Measurements from ENCODE around the gene MBD3L2B.

MBD3L2B gene

DNA sequence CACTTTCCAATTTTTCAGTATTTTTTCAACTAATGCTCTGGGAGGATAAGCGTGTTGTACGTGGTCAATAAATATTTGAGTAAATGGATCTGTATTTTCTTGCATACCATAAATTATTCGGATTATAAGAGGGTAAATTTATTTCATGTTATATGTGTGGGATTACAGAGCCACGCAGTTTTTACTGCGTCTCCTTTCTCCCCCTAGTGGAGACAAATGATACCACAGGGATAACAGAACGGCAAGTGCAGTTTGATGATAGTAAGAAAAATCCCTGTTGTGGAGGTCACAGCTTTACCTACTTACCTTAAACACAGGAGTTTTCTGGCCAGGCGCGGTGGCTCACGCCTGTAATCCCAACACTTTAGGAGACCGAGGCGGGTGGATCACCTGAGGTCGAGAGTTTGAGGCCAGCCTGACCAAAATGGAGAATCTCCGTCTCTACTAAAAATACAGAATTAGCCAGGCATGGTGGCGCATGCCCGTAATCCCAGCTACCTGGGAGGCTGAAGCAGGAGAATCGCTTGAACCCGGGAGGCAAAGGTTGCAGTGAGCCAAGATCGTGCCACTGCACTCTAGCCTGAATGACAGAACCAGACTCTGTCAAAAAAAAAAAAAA is 16.8 kb downstream of the MBD3L2B start:
- TF ChIP-seq YY1 (IDR thresholded peaks at IDR 0.05; ENCODE audit: insufficient read depth, insufficient read length) (no peak), SUZ12 (IDR thresholded peaks at IDR 0.05; ENCODE audit: extremely low read depth, insufficient read depth, insufficient read length) (no peak), ZNF274 (IDR thresholded peaks at IDR 0.05; ENCODE audit: low read depth, low read length) (no peak)
- no peak overlapping the region for H3K4me3 ChIP-seq (ENCODE audit: insufficient read length, low read depth)
- no peaks in the 10 kb centered on the region for H3K27me3 ChIP-seq (ENCODE audit: insufficient read depth, insufficient read length)
- DNase-seq (ENCODE audit: low read depth, low spot score) = peak; percentile 8
- no peaks in the 10 kb centered on the region for H3K4me1 ChIP-seq (ENCODE audit: insufficient read depth, insufficient read length)
- no peaks in the 10 kb centered on the region for H3K36me3 ChIP-seq (ENCODE audit: insufficient read depth, insufficient read length, low read length)
- H3K9me3 ChIP-seq (ENCODE audit: insufficient read depth, low read length) = no peaks in the 10 kb centered on the region
- H3K9ac ChIP-seq (ENCODE audit: insufficient read length, low read depth) = no peak overlapping the region

DNA sequence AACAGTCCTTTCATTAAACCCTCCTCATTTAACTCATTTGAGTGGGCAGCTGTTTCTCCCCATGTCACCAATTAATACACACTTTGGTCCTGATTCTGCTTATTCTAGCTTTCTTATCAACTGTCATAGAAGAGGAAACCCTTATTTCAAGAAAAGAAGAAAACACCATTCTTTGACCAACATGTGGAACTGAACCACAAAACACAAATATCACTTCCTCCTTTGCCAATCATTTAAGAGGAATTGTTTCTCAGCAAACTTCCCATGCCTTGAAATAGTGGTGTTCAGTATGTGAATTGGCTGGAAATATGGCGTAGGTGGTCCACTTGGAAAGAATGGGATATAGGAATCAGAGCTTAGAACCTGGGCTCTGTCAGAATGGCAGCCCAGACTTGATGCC is 20.4 kb downstream of the MBD3L2B start:
- no peaks in the 10 kb centered on the region for H3K36me3 ChIP-seq (ENCODE audit: insufficient read depth, insufficient read length, low read length)
- H3K9me3 ChIP-seq (ENCODE audit: insufficient read depth, low read length) = no peaks in the 10 kb centered on the region
- no peaks in the 10 kb centered on the region for H3K4me1 ChIP-seq (ENCODE audit: insufficient read depth, insufficient read length)
- no peaks in the 10 kb centered on the region for H3K27me3 ChIP-seq (ENCODE audit: insufficient read depth, insufficient read length)
- no peak overlapping the region for H3K9ac ChIP-seq (ENCODE audit: insufficient read length, low read depth)
- H3K4me3 ChIP-seq (ENCODE audit: insufficient read length, low read depth) = no peak overlapping the region
- DNase-seq (ENCODE audit: low read depth, low spot score) = no peak
- no peak for TF ChIP-seq SUZ12 (IDR thresholded peaks at IDR 0.05; ENCODE audit: extremely low read depth, insufficient read depth, insufficient read length)
- TF ChIP-seq YY1 (IDR thresholded peaks at IDR 0.05; ENCODE audit: insufficient read depth, insufficient read length) = no peak
- TF ChIP-seq ZNF274 (IDR thresholded peaks at IDR 0.05; ENCODE audit: low read depth, low read length) = no peak

GRCh38 chr19:7000333-7000732 is 20.9 kb downstream of the MBD3L2B start:
- Histone ChIP-seq H3K36me3 (ENCODE audit: insufficient read depth, insufficient read length, low read length) (no peaks in the 10 kb centered on the region), H3K4me1 (ENCODE audit: insufficient read depth, insufficient read length) (no peaks in the 10 kb centered on the region), H3K27me3 (ENCODE audit: insufficient read depth, insufficient read length) (no peaks in the 10 kb centered on the region), H3K9ac (ENCODE audit: insufficient read length, low read depth) (no peak overlapping the region), H3K9me3 (ENCODE audit: insufficient read depth, low read length) (peaks cover 1% of the 10 kb centered on the region; the same call in 1 of the 2 replicates), H3K4me3 (ENCODE audit: insufficient read length, low read depth) (no peak overlapping the region)
- no peak for DNase-seq (ENCODE audit: low read depth, low spot score)
- TF ChIP-seq YY1 (IDR thresholded peaks at IDR 0.05; ENCODE audit: insufficient read depth, insufficient read length) = no peak
- no peak for TF ChIP-seq SUZ12 (IDR thresholded peaks at IDR 0.05; ENCODE audit: extremely low read depth, insufficient read depth, insufficient read length)
- TF ChIP-seq ZNF274 (IDR thresholded peaks at IDR 0.05; ENCODE audit: low read depth, low read length) = no peak

GRCh38 chr19:6999933-7000332 is 21.3 kb downstream of the MBD3L2B start:
- H3K9me3 ChIP-seq (ENCODE audit: insufficient read depth, low read length) = peaks cover 3% of the 10 kb centered on the region; the same call in 1 of the 2 replicates
- no peaks in the 10 kb centered on the region for H3K27me3 ChIP-seq (ENCODE audit: insufficient read depth, insufficient read length)
- no peaks in the 10 kb centered on the region for H3K4me1 ChIP-seq (ENCODE audit: insufficient read depth, insufficient read length)
- no peak for DNase-seq (ENCODE audit: low read depth, low spot score)
- TF ChIP-seq ZNF274 (IDR thresholded peaks at IDR 0.05; ENCODE audit: low read depth, low read length) = no peak
- TF ChIP-seq YY1 (IDR thresholded peaks at IDR 0.05; ENCODE audit: insufficient read depth, insufficient read length) = no peak
- TF ChIP-seq SUZ12 (IDR thresholded peaks at IDR 0.05; ENCODE audit: extremely low read depth, insufficient read depth, insufficient read length) = no peak
- H3K9ac ChIP-seq (ENCODE audit: insufficient read length, low read depth) = no peak overlapping the region
- no peak overlapping the region for H3K4me3 ChIP-seq (ENCODE audit: insufficient read length, low read depth)
- no peaks in the 10 kb centered on the region for H3K36me3 ChIP-seq (ENCODE audit: insufficient read depth, insufficient read length, low read length)

- Histone ChIP-seq H3K4me3 (ENCODE audit: insufficient read length, low read depth) (no peak overlapping the region), H3K9me3 (ENCODE audit: insufficient read depth, low read length) (peaks cover 3% of the 10 kb centered on the region; the same call in 1 of the 2 replicates), H3K27me3 (ENCODE audit: insufficient read depth, insufficient read length) (no peaks in the 10 kb centered on the region), H3K36me3 (ENCODE audit: insufficient read depth, insufficient read length, low read length) (no peaks in the 10 kb centered on the region), H3K4me1 (ENCODE audit: insufficient read depth, insufficient read length) (no peaks in the 10 kb centered on the region), H3K9ac (ENCODE audit: insufficient read length, low read depth) (no peak overlapping the region)
- TF ChIP-seq ZNF274 (IDR thresholded peaks at IDR 0.05; ENCODE audit: low read depth, low read length) = no peak
- no peak for TF ChIP-seq YY1 (IDR thresholded peaks at IDR 0.05; ENCODE audit: insufficient read depth, insufficient read length)
- no peak for TF ChIP-seq SUZ12 (IDR thresholded peaks at IDR 0.05; ENCODE audit: extremely low read depth, insufficient read depth, insufficient read length)
- DNase-seq (ENCODE audit: low read depth, low spot score) = no peak
Observed at GRCh38 chr19:6997679-6998445, 23.4 kb downstream of the MBD3L2B start.

DNA sequence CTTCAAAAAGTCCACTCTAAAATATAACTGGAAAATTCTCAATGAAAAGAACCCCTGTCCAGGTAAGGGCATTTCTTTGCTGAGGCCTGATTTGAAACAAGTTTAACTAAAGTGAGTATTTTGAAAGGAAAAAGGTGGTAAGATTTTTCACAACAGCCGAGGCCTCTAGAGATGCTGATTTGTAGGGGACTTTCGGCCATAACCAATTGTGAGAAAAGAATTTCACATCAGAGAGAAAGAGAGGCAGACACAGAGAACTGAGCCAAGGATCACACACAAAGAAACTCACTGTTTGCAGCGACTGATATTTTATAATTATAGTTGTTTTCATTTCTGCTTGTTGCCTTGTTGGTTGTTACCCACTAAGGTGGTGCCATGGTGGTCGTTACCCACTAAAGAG is 24.4 kb downstream of the MBD3L2B start:
- H3K27me3 ChIP-seq (ENCODE audit: insufficient read depth, insufficient read length) = no peaks in the 10 kb centered on the region
- peaks cover 3% of the 10 kb centered on the region; the same call in 1 of the 2 replicates for H3K9me3 ChIP-seq (ENCODE audit: insufficient read depth, low read length)
- no peak for DNase-seq (ENCODE audit: low read depth, low spot score)
- no peak overlapping the region for H3K4me3 ChIP-seq (ENCODE audit: insufficient read length, low read depth)
- no peaks in the 10 kb centered on the region for H3K36me3 ChIP-seq (ENCODE audit: insufficient read depth, insufficient read length, low read length)
- no peak overlapping the region for H3K9ac ChIP-seq (ENCODE audit: insufficient read length, low read depth)
- no peaks in the 10 kb centered on the region for H3K4me1 ChIP-seq (ENCODE audit: insufficient read depth, insufficient read length)
- no peak for TF ChIP-seq ZNF274 (IDR thresholded peaks at IDR 0.05; ENCODE audit: low read depth, low read length)
- no peak for TF ChIP-seq YY1 (IDR thresholded peaks at IDR 0.05; ENCODE audit: insufficient read depth, insufficient read length)
- no peak for TF ChIP-seq SUZ12 (IDR thresholded peaks at IDR 0.05; ENCODE audit: extremely low read depth, insufficient read depth, insufficient read length)

DNA sequence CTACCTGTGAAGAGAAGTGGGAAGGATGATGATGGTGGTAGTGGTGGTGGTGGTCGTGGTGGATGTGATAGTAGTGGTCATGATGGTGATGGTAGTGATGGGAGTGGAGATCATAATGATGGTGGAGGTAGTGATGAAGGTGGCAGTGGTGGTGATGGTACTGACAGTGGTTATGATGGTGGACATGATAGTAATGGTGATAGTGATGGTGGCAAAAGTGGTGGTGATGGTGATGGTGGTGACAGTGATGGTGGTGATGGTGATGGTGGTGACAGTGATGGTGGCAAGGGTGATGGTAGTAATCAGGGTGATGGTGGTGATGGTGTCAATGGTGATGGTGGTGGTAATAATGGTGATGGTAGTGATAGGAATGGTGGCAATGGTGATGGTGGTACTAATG is 26.2 kb downstream of the MBD3L2B start:
- H3K27me3 ChIP-seq (ENCODE audit: insufficient read depth, insufficient read length) = no peaks in the 10 kb centered on the region
- TF ChIP-seq YY1 (IDR thresholded peaks at IDR 0.05; ENCODE audit: insufficient read depth, insufficient read length) (no peak), SUZ12 (IDR thresholded peaks at IDR 0.05; ENCODE audit: extremely low read depth, insufficient read depth, insufficient read length) (no peak), ZNF274 (IDR thresholded peaks at IDR 0.05; ENCODE audit: low read depth, low read length) (no peak)
- no peak overlapping the region for H3K9ac ChIP-seq (ENCODE audit: insufficient read length, low read depth)
- peaks cover 3% of the 10 kb centered on the region; the same call in 1 of the 2 replicates for H3K9me3 ChIP-seq (ENCODE audit: insufficient read depth, low read length)
- H3K36me3 ChIP-seq (ENCODE audit: insufficient read depth, insufficient read length, low read length) = no peaks in the 10 kb centered on the region
- H3K4me1 ChIP-seq (ENCODE audit: insufficient read depth, insufficient read length) = no peaks in the 10 kb centered on the region
- no peak for DNase-seq (ENCODE audit: low read depth, low spot score)
- H3K4me3 ChIP-seq (ENCODE audit: insufficient read length, low read depth) = no peak overlapping the region
